C4-2B (cell line): Measurements from ENCODE around the gene SLC35F3.

Experiments
- CTCF ChIP-seq: fragments of 450-650 bp; conservative IDR thresholded peaks from 2 replicates; pipeline ENCODE4 v1.5.1; 2017; ENCODE audit warnings: mild to moderate bottlenecking
- ZFX ChIP-seq: fragments of 450-650 bp; IDR thresholded peaks from 2 replicates; pipeline ENCODE4 v1.6.1; 2017

- TF ChIP-seq CTCF, result no peak
- no peak for TF ChIP-seq ZFX
These were observed 24.6 kb upstream of the SLC35F3 start for GRCh38 chr1:233879841-233880240.
